ENCODE data around the gene CDYL. TPM values are rescaled to one million over a fixed set of nuclear protein-coding genes. Genes with fewer than 3 reads are reported as not detected.

Gene CDYL
- total RNA-seq, 1 donor from 2014 or later, result 74.1 TPM

- no peak overlapping the region for H3K27ac Mint-ChIP-seq
- peaks cover 8% of the 10 kb centered on the region for H3K9me3 Mint-ChIP-seq
- no peaks in the 10 kb centered on the region for H3K27me3 Mint-ChIP-seq
- peaks cover 11% of the 10 kb centered on the region for H3K4me1 Mint-ChIP-seq (ENCODE audit: unreplicated experiment)
- DNase-seq (ENCODE audit: extremely low spot score, unreplicated experiment), result no peak
- H3K36me3 Mint-ChIP-seq, result peaks cover 33% of the 10 kb centered on the region
- H3K4me3 Mint-ChIP-seq, result no peak overlapping the region
- TF ChIP-seq, protein P1, sequence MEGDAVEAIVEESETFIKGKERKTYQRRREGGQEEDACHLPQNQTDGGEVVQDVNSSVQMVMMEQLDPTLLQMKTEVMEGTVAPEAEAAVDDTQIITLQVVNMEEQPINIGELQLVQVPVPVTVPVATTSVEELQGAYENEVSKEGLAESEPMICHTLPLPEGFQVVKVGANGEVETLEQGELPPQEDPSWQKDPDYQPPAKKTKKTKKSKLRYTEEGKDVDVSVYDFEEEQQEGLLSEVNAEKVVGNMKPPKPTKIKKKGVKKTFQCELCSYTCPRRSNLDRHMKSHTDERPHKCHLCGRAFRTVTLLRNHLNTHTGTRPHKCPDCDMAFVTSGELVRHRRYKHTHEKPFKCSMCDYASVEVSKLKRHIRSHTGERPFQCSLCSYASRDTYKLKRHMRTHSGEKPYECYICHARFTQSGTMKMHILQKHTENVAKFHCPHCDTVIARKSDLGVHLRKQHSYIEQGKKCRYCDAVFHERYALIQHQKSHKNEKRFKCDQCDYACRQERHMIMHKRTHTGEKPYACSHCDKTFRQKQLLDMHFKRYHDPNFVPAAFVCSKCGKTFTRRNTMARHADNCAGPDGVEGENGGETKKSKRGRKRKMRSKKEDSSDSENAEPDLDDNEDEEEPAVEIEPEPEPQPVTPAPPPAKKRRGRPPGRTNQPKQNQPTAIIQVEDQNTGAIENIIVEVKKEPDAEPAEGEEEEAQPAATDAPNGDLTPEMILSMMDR (conservative IDR thresholded peaks at IDR 0.05), result no peak
Measured at GRCh38 chr6:4890627-4891026, 114.4 kb downstream of the CDYL start.

DNA sequence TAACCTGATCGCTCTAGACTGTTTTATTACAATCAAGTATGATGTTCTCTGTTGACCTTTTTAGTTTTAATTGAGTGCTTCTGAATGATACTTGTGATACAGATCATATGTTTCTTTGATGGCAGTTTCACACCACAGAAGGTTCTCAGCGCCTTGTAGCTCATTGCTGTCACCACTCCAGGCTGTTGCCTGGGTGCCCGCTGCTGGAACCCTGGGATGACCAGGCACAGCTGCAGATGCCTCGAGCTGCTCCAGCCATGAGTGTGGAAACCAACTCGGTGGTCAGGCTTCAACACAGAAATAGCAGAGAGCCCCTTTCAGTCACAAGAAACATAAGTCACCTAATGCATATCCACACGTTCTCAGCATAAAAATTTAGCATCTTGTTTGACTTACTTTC lies 114.9 kb downstream of the CDYL start:
- Mint-ChIP-seq H3K4me3 (no peak overlapping the region), H3K27ac (no peak overlapping the region), H3K4me1 (ENCODE audit: unreplicated experiment) (peaks cover 16% of the 10 kb centered on the region), H3K27me3 (no peaks in the 10 kb centered on the region), H3K9me3 (peaks cover 11% of the 10 kb centered on the region), H3K36me3 (peaks cover 37% of the 10 kb centered on the region)
- TF ChIP-seq, protein P1 (conservative IDR thresholded peaks at IDR 0.05), result no peak
- DNase-seq (ENCODE audit: extremely low spot score, unreplicated experiment), result no peak

DNA sequence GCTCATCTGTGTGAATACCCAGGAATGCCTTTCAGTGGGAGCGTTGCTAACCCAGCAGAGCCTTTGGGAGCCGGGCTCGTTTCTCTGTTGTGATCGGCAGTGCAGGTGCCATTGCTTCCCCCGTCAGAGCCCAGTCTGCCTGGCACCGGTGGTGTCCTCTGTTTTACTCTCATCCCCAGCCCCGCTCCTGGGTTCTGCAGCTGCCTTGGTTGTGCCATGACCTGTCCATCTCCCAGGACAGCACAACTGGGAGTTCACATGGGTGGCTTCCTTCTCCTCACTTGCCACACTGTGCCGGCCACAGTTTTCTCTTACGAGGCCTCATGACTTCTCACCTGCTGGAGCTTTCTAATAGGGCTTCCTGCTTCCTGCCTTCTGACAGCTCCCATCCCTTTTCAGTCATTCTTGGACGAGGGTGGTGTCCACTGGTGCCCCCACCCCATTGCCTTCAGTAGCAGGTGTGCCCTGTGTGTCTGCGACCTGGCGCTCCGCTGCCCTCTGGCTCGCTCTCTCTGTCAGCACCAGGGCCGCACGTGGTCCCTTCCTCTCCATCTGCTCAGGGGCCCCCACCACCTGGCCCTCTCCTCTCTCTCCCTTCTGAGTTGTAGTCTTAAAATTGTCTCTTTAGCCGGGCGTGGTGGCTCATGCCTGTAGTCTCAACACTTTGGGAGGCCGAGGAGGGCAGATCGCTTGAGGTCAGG lies 116.7 kb downstream of the CDYL start:
- H3K4me3 Mint-ChIP-seq, result no peak overlapping the region
- peaks cover 44% of the 10 kb centered on the region for H3K36me3 Mint-ChIP-seq
- H3K27me3 Mint-ChIP-seq, result no peaks in the 10 kb centered on the region
- no peak for DNase-seq (ENCODE audit: extremely low spot score, unreplicated experiment)
- H3K9me3 Mint-ChIP-seq, result peaks cover 6% of the 10 kb centered on the region
- H3K4me1 Mint-ChIP-seq (ENCODE audit: unreplicated experiment), result peaks cover 21% of the 10 kb centered on the region
- no peak overlapping the region for H3K27ac Mint-ChIP-seq
- TF ChIP-seq, protein P1 (conservative IDR thresholded peaks at IDR 0.05), result no peak

DNA sequence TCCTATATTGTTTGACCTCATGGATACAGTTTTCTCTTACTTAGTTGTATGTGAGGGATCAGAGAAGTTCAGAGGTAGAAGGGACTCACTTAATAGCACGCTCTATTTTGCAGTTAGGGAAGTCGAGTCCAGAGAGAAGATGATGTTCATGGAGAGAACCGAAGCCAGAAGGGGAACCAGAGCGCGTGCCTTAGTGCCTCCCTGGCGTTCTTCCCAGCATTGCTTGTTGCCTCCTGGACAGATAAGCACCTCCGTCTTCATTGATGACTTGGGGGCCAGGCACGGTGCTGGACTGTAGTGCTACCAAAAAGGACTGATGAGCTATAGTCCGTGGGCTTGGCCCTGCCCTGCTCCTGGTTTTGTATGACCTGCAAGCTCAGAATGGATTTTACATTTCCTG lies 117.8 kb downstream of the CDYL start:
- peaks cover 45% of the 10 kb centered on the region for H3K36me3 Mint-ChIP-seq
- no peak overlapping the region for H3K4me3 Mint-ChIP-seq
- H3K9me3 Mint-ChIP-seq, result peaks cover 5% of the 10 kb centered on the region
- H3K4me1 Mint-ChIP-seq (ENCODE audit: unreplicated experiment), result peaks cover 21% of the 10 kb centered on the region
- DNase-seq (ENCODE audit: extremely low spot score, unreplicated experiment), result no peak
- H3K27me3 Mint-ChIP-seq, result no peaks in the 10 kb centered on the region
- no peak overlapping the region for H3K27ac Mint-ChIP-seq
- TF ChIP-seq, protein P1 (conservative IDR thresholded peaks at IDR 0.05), result no peak

DNA sequence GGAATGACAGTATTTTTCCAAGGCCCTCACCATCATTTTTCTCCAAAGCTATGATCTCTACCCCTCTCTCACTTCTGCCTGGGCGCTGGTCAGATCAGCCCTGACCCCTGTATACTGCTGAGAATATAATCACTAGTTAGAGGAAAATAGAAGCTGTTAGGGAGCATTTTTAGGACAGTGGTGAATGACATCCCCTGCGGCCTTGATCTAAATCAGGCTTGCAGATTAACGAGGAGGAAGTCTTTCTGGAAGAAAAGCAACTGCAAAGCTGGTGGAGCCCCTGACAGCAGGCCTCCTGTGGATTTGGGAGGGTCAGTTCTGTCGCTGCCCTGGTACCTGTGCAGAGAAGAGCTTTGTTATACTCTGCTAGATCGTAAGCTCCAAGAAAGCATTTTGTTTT lies 119.8 kb downstream of the CDYL start:
- DNase-seq (ENCODE audit: extremely low spot score, unreplicated experiment), result no peak
- Mint-ChIP-seq H3K27ac (no peak overlapping the region), H3K4me3 (no peak overlapping the region), H3K9me3 (peaks cover 12% of the 10 kb centered on the region), H3K27me3 (no peaks in the 10 kb centered on the region), H3K4me1 (ENCODE audit: unreplicated experiment) (peaks cover 11% of the 10 kb centered on the region), H3K36me3 (peaks cover 56% of the 10 kb centered on the region)
- TF ChIP-seq, protein P1 (conservative IDR thresholded peaks at IDR 0.05), result no peak

All from type B pancreatic cell (in vitro differentiated cells).